Measurements from ENCODE around the gene DLK1.

Gene DLK1

DNA sequence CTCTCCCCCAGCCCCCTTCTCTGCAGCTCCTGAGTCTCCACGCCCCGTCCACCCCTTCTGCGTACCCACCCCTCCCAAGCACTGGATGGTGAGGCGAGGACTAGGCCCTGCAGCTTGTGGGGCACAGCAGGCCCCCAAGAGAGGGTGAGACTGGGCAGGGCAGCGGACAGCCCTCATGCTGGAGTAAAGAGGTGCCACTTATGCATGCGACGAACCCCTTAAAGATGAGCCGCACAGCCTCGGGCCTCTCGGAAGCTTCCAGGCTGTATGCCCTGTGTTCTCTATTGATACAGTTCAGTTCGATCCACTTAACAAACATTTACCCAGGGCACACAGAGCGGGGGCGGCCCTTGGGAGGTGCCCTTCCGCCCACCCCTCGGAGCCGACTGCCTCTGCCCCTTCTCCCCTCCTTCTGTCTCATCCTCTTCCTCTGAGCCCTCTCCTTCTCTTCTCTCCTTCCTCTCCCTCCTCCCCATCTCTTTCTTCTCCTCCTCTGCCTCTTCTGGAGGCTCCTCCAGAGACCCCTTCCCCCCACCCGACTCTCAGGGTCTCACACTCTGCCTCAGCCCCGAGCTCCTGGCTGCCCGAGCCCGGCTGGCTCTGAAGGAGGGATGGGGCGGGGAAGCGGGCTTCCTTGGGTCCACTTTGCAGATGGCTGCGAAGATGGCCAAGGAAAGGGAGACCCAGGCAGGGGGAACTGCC lies 32.7 kb upstream of the DLK1 start:
- no peak for DNase-seq

DNA sequence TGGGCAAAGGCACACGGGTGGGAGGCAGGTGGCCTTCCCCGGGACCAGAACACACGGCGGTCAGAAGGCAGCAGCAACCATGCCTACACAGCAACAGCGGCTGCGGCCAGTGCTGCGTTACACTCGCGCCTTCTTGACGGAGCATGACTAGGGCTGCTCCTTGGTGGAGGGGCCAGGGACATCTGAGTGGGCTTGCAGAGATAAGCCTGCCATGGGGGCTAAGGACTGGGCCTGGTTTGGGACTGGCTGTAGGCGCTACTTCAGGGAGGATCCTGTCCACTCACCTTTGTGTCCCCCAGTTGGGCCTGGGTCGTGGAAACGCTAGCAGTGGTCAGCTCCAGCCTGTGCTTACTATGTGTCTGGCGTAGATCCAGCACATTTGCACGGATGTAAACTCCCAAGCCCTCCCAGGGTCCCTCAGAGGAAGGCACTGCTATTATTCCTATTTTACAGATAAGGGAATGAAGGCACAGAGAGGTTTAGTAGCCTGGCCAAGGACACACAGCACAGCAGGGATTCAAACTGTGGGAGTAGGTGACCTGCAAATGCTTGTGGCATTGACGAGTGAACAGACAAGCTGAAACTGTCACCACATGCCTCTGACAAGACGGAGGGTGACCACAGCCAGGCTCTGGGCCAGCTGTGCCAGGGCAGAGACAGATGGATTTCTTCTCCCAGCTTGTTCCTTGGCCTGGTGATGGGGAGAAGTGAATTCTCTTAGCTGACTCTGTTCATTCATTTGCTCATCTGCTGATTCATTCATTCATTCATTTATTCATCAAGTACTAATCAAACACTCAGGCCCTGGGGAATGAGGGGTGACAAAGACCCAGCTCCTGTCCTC lies 31.9 kb upstream of the DLK1 start:
- DNase-seq: no peak

GRCh38 chr14:100695423-100695738 lies 31.3 kb upstream of the DLK1 start:
- DNase-seq: no peak

DNA sequence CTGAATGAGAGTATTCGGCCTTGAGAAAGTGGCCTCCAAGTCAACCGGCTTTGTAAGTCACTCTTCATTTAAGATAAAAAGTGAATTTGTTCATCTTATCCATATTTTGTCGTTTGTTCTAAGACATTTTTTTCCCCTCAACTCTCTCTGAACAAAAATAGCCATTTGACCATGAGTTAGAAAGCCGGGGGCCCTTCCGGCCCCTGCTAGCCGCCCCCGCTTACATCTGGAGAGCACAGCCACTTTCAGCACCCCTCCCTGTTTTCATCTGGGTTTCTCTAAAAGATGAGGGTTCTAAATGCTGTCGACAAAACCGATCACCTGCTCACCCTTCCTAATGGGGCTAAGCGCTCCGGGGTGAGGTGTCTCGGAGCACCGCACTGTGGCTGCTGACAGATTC lies 30.7 kb upstream of the DLK1 start:
- DNase-seq: no peak

DNA sequence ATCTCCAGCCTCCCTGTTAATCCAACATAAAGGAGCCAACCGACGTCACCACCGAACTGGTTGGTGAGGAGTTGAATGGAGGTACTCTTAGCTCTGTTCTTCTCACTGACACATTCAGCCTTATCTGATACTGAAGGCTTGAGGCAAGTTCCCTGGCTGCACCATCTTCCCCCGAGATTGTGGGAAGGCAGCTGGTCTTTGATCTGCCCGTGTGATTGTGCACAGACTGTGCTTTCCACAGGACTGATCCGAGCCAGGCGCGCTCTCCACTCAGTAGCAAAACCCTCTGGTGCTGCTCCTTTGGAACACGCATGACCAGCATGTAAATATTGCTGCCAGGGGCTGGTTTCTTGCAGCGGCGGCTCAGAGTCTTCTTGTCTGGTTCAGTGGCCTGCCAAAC lies 30.1 kb upstream of the DLK1 start:
- no peak for DNase-seq

- no peak for DNase-seq
These were observed 28.6 kb upstream of the DLK1 start for GRCh38 chr14:100698066-100698465.

- no peak for DNase-seq
These were observed 27.8 kb upstream of the DLK1 start for GRCh38 chr14:100698666-100699448.

- no peak for DNase-seq
These were observed 25.4 kb upstream of the DLK1 start for GRCh38 chr14:100701314-100701713.

- DNase-seq: no peak
These were observed 24.1 kb upstream of the DLK1 start for GRCh38 chr14:100702590-100702989.

DNA sequence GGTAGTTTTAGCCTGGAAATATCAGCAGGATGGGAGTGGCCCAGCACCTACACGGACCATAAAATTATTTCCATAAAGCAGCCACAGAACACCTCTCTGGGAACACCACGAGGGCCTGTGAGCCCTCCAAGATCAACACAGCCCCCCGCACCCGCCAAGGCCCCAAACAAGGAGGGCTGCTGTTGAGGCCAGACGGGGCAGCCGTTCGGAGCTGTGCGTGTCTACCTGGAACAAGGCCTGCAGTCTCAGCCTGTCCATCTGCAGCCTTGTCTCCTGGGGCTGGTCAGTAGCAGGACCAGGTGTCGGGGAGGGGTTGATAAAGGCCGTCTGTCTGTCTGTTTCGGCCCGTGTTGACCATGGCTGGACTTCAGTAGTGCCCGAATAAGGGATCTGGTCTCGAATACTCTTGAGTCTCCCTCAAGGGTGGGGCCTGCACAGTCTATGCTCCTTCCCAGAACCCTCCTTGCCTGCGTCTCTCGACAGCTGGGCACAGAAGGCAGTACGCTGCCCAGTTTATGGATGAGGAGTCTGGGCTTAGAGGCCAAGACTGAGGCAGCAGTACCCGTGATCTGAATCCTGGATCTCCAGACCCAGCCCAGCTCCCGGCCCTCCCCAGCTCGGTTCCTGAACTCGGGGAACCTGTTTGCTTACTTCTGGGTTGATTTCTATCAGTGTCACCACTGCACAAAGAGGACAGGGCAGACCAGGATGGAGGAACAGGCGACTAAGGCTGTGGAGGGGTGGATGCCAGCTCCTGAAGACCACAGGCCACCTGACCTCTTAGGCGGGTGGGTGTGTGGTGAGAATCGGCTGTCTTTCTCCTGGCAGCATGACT lies 23.1 kb upstream of the DLK1 start:
- DNase-seq: no peak

- DNase-seq: no peak
These were observed 20.5 kb upstream of the DLK1 start for GRCh38 chr14:100706200-100706599.

DNA sequence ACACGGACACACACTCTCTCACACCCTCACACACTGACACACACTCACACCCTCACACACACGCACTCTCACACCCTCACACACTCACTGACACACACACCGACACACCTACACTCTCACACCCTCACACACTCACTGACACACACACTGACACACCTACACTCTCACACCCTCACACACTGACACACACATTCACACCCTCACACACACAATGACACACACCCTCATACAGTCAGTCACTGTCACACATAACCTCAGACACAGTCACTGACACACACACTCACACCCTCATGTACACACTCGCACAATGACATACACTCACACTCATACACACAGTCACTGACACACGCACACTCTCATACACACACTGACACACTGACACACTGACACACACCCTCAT lies 19.8 kb upstream of the DLK1 start:
- DNase-seq: no peak

GRCh38 chr14:100708425-100709288 lies 18.0 kb upstream of the DLK1 start:
- no peak for DNase-seq

DNA sequence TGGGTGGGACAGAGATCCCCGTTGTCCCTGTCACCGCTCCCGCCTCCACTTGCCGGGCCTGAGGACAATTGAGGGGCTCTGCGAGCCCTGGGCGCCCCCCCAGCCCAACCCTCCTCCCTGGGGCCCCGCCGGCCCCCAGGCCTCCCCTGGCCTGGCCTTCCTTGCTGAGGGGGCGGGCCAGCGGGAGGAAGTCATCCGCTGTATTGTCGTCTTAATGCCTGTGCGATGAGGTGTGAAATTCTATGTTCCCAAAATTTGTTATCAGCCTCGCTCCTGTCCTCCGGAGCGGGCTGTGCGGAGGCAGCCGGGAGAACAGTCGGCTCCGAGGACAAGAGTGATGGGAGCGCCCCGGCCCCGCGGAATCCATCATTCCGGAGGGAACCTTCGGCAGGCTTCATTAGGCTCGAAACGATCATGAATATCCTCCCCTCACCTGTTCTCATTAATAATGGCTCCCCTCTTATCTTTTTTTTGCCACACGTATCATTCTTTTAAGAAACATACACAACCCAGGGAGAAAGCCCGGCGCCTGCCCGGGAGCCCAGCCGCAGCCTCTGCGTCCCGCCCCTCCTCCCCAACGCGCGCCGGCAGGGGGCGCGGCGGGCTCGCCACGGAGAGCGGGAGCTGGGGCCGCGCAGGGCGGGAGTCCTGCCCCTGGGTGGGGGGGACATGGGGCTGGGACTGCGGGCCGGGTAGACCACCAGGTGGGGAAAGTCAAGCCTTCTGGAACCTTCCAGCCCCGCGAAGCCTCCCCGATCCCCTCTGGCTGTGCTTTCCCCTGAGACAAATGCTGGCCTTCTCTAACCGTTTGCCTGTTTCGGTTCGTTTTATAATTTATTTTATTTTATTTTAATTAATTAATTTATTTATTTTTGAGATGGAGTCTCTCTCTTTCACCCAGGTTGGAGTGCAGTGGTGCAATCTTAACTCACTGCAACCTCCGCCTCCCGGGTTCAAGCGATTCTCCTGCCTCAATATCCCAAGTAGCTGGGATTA lies 17.1 kb upstream of the DLK1 start:
- no peak for DNase-seq

GRCh38 chr14:100710391-100710790 lies 16.3 kb upstream of the DLK1 start:
- no peak for DNase-seq

DNA sequence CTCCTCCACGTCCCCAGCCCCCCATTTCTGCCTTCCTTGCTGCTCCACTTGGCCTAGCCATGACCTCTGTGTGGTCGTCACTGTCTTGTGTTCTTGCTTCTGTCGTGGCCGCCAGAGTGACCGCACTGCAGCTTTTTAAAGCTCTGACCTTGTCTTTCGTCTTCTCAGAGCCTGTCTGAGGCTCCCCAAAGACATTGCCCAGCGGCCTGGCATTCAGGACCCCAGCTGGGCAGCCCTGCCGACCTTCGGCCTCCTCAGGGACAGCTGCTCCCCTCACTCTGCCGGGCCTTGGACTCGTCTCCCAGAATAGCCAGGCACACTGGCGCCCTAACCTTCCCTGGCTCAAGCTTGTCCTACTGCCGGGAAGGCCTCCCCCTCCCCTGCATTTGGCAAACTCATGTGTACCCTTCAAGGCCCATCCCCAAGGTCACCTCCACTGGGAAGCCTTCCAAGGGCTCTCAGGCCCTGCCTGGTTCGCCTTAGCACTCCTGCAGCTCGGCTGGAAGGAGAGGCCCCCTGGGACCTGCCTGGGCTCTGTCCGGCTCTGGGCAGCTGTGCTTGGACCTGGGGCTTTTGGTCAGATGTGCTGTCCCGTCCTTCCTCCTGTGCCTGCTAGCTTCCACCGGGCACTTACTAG lies 15.7 kb upstream of the DLK1 start:
- no peak for DNase-seq

DNA sequence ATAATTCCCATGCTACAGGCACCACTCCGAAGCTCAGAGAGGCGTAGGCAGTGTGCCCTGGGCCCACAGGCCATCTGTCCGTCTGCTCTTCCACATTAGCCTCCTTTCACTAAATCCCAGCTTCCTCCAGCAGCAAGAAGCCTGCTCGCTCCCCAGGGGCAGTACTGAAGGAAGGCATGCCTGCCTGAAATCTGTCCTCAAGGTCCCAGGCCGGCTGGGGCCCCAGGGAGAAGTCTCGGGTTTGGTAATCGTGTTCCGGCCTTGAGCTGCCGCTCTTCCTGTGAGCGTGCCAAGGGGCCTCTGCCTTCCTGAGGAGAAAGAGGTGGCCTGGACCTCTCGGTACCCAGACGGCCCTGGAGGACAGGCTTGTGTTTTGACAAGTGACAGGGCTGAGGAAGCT lies 15.2 kb upstream of the DLK1 start:
- no peak for DNase-seq

DNA sequence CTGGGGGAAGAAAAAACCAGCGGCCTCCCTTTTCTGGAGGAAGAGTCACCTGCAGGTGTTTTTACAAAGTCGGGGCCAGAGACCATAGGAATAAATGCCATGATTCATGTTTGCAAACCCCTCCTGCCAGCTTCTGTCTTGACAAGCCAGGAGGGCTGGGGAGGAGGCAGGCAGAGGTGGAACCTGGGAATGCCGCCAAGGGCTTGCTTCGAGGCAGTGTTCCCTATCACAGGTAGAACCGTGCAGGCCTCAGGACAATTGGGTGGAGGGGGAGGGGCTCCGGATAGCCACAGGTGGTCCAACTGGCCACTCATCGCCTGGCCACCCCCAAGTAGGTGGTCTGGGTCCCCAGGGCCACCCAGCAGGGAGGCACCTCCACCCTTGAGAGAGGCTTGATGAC lies 14.2 kb upstream of the DLK1 start:
- DNase-seq: no peak

DNA sequence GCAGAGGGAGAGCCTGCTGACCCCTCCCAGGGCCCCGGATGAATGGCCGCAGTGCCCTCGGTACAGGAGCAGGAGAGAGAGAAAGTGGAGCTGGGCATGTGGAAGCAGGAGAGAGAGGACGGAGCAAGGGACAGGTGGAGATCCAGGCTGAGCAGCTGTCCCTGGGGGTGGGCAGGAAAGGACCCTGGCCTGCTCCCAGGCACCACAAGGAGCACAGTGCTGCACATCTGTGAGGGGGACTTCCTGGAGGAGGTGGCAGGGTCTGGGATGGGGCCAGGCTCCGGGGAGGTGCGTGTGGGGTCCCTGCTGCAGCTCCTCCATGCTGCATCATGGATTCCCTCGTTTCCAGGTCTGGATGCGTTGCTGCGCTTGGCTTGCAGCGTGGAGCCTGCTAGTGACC lies 13.0 kb upstream of the DLK1 start:
- DNase-seq: no peak

GRCh38 chr14:100714258-100714892 lies 12.3 kb upstream of the DLK1 start:
- no peak for DNase-seq
